Measurements from ENCODE around the gene FRMPD1. TPM values are rescaled to one million over a fixed set of nuclear protein-coding genes. Genes with fewer than 3 reads are reported as not detected.

Gene FRMPD1
- total RNA-seq, 1 donor from 2014 or later, result 0.07 TPM

- Mint-ChIP-seq H3K36me3 (ENCODE audit: low read depth, unreplicated experiment) (no peaks in the 10 kb centered on the region), H3K4me1 (ENCODE audit: low read depth, unreplicated experiment) (no peaks in the 10 kb centered on the region), H3K4me3 (ENCODE audit: unreplicated experiment) (no peak overlapping the region), H3K27me3 (ENCODE audit: low read depth, unreplicated experiment) (peaks cover 6% of the 10 kb centered on the region), H3K9me3 (ENCODE audit: unreplicated experiment) (no peaks in the 10 kb centered on the region), H3K27ac (ENCODE audit: unreplicated experiment) (no peak overlapping the region)
- Histone ChIP-seq H3K9ac (ENCODE audit: low read length) (no peak overlapping the region), H3K79me2 (ENCODE audit: insufficient read depth, low read length) (no peaks in the 10 kb centered on the region), H3K4me1 (ENCODE audit: insufficient read depth, low read length) (no peaks in the 10 kb centered on the region), H3K27ac (ENCODE audit: low read depth, low read length) (no peak overlapping the region), H3K9me3 (ENCODE audit: insufficient read depth, low read depth, low read length) (no peaks in the 10 kb centered on the region), H3K36me3 (ENCODE audit: insufficient read depth, low read length) (no peaks in the 10 kb centered on the region), H2AFZ (ENCODE audit: low read depth, low read length) (no peak overlapping the region), H3K4me3 (ENCODE audit: insufficient read depth, low read depth, low read length) (no peak overlapping the region), H4K20me1 (ENCODE audit: insufficient read depth, low read length) (no peaks in the 10 kb centered on the region), H3K27me3 (ENCODE audit: insufficient read depth, low read length) (peaks cover 15% of the 10 kb centered on the region), H3K4me2 (ENCODE audit: low read length) (no peak overlapping the region)
- TF ChIP-seq, protein P1, sequence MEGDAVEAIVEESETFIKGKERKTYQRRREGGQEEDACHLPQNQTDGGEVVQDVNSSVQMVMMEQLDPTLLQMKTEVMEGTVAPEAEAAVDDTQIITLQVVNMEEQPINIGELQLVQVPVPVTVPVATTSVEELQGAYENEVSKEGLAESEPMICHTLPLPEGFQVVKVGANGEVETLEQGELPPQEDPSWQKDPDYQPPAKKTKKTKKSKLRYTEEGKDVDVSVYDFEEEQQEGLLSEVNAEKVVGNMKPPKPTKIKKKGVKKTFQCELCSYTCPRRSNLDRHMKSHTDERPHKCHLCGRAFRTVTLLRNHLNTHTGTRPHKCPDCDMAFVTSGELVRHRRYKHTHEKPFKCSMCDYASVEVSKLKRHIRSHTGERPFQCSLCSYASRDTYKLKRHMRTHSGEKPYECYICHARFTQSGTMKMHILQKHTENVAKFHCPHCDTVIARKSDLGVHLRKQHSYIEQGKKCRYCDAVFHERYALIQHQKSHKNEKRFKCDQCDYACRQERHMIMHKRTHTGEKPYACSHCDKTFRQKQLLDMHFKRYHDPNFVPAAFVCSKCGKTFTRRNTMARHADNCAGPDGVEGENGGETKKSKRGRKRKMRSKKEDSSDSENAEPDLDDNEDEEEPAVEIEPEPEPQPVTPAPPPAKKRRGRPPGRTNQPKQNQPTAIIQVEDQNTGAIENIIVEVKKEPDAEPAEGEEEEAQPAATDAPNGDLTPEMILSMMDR (IDR thresholded peaks at IDR 0.05; ENCODE audit: insufficient read depth, low read depth, low read length), result no peak
- TF ChIP-seq EZH2 (IDR thresholded peaks at IDR 0.05; ENCODE audit: insufficient read depth, low read length), result no peak
- no peak for DNase-seq (ENCODE audit: low read depth)
- FAIRE-seq, result no peak
Observed at GRCh38 chr9:37715991-37716505, 65.3 kb downstream of the FRMPD1 start.

GRCh38 chr9:37719526-37719925, 68.8 kb downstream of the FRMPD1 start:
- no peaks in the 10 kb centered on the region for H4K20me1 ChIP-seq (ENCODE audit: insufficient read depth, low read length)
- DNase-seq (ENCODE audit: low read depth) (no peak), FAIRE-seq (no peak)
- H3K4me2 ChIP-seq (ENCODE audit: low read length), result no peak overlapping the region
- peaks cover 11% of the 10 kb centered on the region for H3K27me3 ChIP-seq (ENCODE audit: insufficient read depth, low read length)
- Mint-ChIP-seq H3K27me3 (ENCODE audit: low read depth, unreplicated experiment) (peaks cover 7% of the 10 kb centered on the region), H3K4me3 (ENCODE audit: unreplicated experiment) (no peak overlapping the region), H3K9me3 (ENCODE audit: unreplicated experiment) (no peaks in the 10 kb centered on the region), H3K27ac (ENCODE audit: unreplicated experiment) (no peak overlapping the region), H3K4me1 (ENCODE audit: low read depth, unreplicated experiment) (no peaks in the 10 kb centered on the region), H3K36me3 (ENCODE audit: low read depth, unreplicated experiment) (no peaks in the 10 kb centered on the region)
- H3K9ac ChIP-seq (ENCODE audit: low read length), result no peak overlapping the region
- no peaks in the 10 kb centered on the region for H3K4me1 ChIP-seq (ENCODE audit: insufficient read depth, low read length)
- H2AFZ ChIP-seq (ENCODE audit: low read depth, low read length), result no peak overlapping the region
- no peak for TF ChIP-seq EZH2 (IDR thresholded peaks at IDR 0.05; ENCODE audit: insufficient read depth, low read length)
- TF ChIP-seq, protein P1 (IDR thresholded peaks at IDR 0.05; ENCODE audit: insufficient read depth, low read depth, low read length), result no peak
- H3K27ac ChIP-seq (ENCODE audit: low read depth, low read length), result no peak overlapping the region
- no peaks in the 10 kb centered on the region for H3K36me3 ChIP-seq (ENCODE audit: insufficient read depth, low read length)
- H3K79me2 ChIP-seq (ENCODE audit: insufficient read depth, low read length), result no peaks in the 10 kb centered on the region
- no peak overlapping the region for H3K4me3 ChIP-seq (ENCODE audit: insufficient read depth, low read depth, low read length)
- H3K9me3 ChIP-seq (ENCODE audit: insufficient read depth, low read depth, low read length), result no peaks in the 10 kb centered on the region

GRCh38 chr9:37727013-37727412, 76.3 kb downstream of the FRMPD1 start:
- Histone ChIP-seq H2AFZ (ENCODE audit: low read depth, low read length) (no peak overlapping the region), H3K4me2 (ENCODE audit: low read length) (no peak overlapping the region), H3K9ac (ENCODE audit: low read length) (no peak overlapping the region), H3K36me3 (ENCODE audit: insufficient read depth, low read length) (no peaks in the 10 kb centered on the region), H3K79me2 (ENCODE audit: insufficient read depth, low read length) (no peaks in the 10 kb centered on the region), H3K9me3 (ENCODE audit: insufficient read depth, low read depth, low read length) (no peaks in the 10 kb centered on the region), H3K27me3 (ENCODE audit: insufficient read depth, low read length) (peaks cover 11% of the 10 kb centered on the region), H4K20me1 (ENCODE audit: insufficient read depth, low read length) (no peaks in the 10 kb centered on the region), H3K4me1 (ENCODE audit: insufficient read depth, low read length) (no peaks in the 10 kb centered on the region), H3K4me3 (ENCODE audit: insufficient read depth, low read depth, low read length) (no peak overlapping the region), H3K27ac (ENCODE audit: low read depth, low read length) (no peak overlapping the region)
- FAIRE-seq (no peak), DNase-seq (ENCODE audit: low read depth) (no peak)
- Mint-ChIP-seq H3K4me3 (ENCODE audit: unreplicated experiment) (no peak overlapping the region), H3K4me1 (ENCODE audit: low read depth, unreplicated experiment) (peaks cover 9% of the 10 kb centered on the region), H3K9me3 (ENCODE audit: unreplicated experiment) (peaks cover 6% of the 10 kb centered on the region), H3K27me3 (ENCODE audit: low read depth, unreplicated experiment) (peaks cover 22% of the 10 kb centered on the region), H3K27ac (ENCODE audit: unreplicated experiment) (no peak overlapping the region), H3K36me3 (ENCODE audit: low read depth, unreplicated experiment) (no peaks in the 10 kb centered on the region)
- TF ChIP-seq, protein P1 (IDR thresholded peaks at IDR 0.05; ENCODE audit: insufficient read depth, low read depth, low read length), result no peak
- TF ChIP-seq EZH2 (IDR thresholded peaks at IDR 0.05; ENCODE audit: insufficient read depth, low read length), result no peak
